HTR-8/SVneo (cell line): ENCODE data around the gene LEPROT.
"Not testable (repeated sequence)": the region's sequence is repeated elsewhere in the genome, so short reads cannot be mapped to it uniquely, and the experiment has no call there.

Source experiments
- DNase-seq: peaks from one replicate; pipeline ENCODE4 v3.0.0; 2011; ENCODE audit warnings: low spot score, mixed read lengths; ENCODE audit not compliant: insufficient read length
- FAIRE-seq: peaks from 2 replicates; lab custom pipeline; 2011; peaks lifted over from hg19 to GRCh38; lab: Jason Lieb, UNC

Gene LEPROT

GRCh38 chr1:65420590-65421350 lies at the start of gene LEPROT, which contains the start of gene LEPR:
Gene LEPROT (plus strand): TSS chr1:65420668. CDS start chr1:65420725, 57 bp downstream.
Gene LEPR (plus strand): TSS chr1:65420668. CDS start chr1:65565566, 144,898 bp downstream.
- FAIRE-seq (no peak), DNase-seq (peak; percentile 67)

DNA sequence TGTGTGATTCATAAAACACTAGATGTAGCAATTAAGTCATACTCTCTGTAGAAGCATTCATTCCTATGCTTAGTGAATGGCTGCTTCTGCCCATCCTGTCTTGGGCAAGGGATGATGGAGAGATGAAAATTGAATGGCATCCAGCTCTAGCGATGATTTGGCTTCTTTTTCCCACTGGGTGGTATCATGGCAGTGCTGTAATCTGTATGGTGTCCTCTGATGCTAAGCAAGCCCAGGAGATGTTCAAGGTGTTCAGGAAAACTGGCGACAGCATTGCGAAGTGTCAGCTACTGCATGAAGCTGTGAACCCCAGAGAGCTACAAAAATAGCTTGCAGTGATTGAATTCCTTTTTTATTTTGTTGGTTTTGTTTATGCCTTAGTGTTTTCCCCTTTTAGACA lies 48.9 kb upstream of the LEPROT start:
- DNase-seq (no peak), FAIRE-seq (no peak)

- no peak for DNase-seq
- no peak for FAIRE-seq
These were observed 47.9 kb upstream of the LEPROT start for GRCh38 chr1:65372557-65372956.

GRCh38 chr1:65377496-65378246 lies 42.8 kb upstream of the LEPROT start:
- FAIRE-seq (no peak), DNase-seq (no peak)

- FAIRE-seq, result no peak
- DNase-seq, result no peak
These were observed 42.1 kb upstream of the LEPROT start for GRCh38 chr1:65378247-65378946.

DNA sequence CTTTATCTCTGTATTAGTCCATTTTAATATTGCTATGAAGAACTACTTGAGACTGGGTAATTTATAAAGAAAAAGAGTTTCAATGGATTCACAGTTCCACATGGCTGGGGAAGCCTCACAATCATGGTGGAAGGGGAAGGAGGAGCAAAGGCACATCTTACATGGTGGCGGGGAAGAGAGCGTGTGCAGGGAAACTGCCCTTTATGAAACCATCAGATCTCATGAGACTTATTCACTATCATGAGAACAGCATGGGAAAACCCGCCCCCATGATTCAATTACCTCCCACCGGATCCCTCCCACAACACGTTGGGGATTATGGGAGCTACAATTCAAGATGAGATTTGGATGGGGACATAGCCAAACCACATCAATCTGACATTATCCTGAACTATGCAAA lies 36.0 kb upstream of the LEPROT start:
- FAIRE-seq, result not testable (repeated sequence)

GRCh38 chr1:65386439-65386838 lies 34.0 kb upstream of the LEPROT start:
- DNase-seq, result no peak
- no peak for FAIRE-seq

More for the DNA sequence above, 36.0 kb upstream of the LEPROT start:
- DNase-seq, result not testable (repeated sequence)

DNA sequence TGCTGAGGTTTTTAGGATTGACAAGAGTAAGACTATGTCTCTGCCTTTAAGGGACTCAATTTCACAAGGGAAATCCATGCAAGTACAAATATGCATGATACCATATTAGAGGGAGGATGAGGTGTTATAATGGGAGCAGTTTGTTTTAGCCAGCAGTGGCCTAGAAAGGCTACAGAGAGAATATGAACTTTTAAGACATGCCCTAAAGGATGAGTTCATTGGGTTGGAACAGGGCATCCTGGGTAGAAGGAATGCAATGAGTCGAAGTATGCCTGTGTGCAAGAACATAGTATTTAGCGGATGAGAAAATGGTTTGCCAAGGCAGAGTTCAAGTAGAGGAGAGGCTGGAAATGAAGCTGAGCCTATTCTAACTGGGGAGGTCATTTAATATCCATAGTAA lies 32.6 kb upstream of the LEPROT start:
- DNase-seq, result no peak
- no peak for FAIRE-seq

- DNase-seq, result no peak
These were observed 31.4 kb upstream of the LEPROT start for GRCh38 chr1:65388908-65389695.

DNA sequence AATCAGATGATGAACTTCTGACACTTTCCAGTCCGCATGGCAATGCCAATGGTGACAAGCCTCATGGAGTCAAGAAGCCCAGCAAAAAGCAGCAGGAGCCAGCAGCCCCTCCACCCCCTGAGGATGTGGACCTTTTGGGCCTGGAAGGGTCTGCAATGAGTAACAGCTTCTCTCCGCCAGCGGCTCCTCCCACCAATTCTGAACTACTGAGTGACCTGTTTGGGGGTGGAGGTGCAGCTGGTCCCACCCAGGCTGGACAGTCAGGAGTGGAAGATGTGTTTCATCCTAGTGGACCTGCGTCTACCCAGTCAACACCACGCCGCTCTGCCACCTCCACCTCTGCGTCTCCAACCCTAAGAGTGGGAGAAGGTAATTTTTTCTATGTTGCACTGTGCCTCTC lies 28.0 kb upstream of the LEPROT start:
- no peak for DNase-seq
- no peak for FAIRE-seq

More at GRCh38 chr1:65388908-65389695, 31.4 kb upstream of the LEPROT start:
- no peak for FAIRE-seq

- FAIRE-seq, result no peak
- DNase-seq, result peak; percentile 38
These were observed 27.1 kb upstream of the LEPROT start for GRCh38 chr1:65393347-65393746.

DNA sequence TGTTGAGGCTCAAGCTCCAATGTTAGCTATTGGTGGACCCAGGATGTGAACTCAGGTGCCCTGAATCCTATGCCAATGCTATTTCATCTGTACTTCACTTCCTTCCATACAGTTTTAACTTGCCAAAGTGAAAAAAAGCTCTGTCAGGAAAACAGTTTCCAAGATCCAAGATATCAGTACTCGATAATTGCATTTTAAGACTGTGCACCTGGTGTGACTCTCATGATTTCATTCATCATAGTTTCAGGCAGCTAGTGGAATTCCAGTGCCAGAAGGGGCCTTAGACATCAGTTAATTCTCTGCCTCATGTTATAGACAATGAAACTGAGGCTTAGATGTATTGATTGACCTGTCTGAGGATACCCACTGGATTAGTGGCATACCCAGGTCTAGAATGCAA lies 26.5 kb upstream of the LEPROT start:
- FAIRE-seq (no peak), DNase-seq (no peak)

GRCh38 chr1:65395887-65396612 lies 24.4 kb upstream of the LEPROT start:
- DNase-seq (no peak), FAIRE-seq (peak; percentile 84)

DNA sequence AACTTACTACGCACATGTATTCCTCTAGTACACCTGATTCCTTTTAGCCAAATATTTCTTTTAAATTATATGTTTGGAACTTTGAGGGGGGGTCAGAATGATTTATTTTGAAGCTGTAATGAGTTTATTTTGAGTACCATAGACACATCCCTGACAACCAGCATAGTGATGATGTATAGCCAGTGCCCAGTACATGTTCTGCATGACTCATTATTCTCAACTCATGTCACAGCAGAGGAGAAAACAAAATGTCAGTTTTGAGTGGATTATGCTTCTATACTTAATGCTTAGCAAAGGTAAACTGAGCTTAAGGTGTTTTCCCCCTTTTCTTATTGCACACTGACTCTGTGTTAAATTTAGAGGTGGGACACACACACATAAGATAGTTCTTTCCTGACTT lies 22.4 kb upstream of the LEPROT start:
- peak; percentile 40 for FAIRE-seq
- DNase-seq, result no peak

DNA sequence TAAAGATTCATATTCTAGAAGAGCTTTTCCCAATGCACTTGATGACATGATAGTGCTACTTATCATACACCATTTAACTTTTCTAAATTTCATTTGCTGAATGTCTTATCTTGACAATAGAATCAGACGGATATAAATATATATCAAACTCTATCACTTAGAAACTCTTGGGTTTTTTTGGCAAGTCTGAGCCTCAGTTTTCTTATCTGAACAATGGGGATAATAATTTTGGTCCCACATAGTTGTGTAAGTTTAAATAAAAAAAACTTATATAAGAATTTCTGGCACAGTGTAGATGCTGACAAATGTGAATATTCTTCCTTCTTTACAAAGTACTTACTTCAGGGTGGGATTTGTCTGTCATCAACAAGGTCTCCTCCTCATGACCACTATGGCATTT lies 21.5 kb upstream of the LEPROT start:
- DNase-seq (no peak), FAIRE-seq (no peak)

- FAIRE-seq, result no peak
- DNase-seq, result no peak
These were observed 18.9 kb upstream of the LEPROT start for GRCh38 chr1:65401612-65402011.

DNA sequence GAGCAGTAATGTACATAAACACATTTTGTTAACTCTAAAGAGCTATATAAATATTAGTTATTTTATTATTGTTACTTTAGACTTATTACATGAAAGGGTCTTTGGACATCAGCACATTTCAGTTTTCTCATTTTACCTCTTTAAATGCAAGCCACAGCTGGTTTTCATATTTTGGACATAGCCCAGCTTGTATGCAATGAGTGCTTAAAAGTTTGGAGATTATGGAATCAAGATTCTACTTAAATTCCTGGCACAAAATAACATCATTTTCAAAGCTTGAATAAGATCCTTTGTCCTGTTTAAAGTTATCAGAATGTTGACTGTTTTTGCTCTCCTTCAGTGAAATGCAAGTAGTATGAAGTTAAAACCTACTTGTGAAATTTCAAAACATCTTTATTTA lies 15.5 kb upstream of the LEPROT start:
- DNase-seq, result no peak
- no peak for FAIRE-seq

DNA sequence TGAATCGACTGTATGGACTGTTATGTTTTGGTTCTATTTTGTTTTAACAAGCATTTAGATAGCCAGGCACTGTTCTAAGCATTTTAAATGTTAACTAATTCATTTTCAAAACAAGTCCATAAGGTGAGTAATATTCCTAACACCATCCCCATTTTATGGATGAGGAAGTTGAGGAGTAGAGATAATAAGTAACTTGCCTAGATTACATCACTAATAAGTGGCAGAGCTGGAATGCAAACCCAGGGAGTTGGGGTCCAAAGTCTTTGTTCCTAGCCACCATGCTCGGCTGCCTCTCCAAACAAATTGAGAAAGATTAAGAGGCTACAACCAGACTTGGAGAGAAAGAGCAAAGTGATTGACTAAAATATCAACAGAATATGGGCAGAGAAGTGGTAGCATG lies 12.6 kb upstream of the LEPROT start:
- no peak for DNase-seq
- no peak for FAIRE-seq

- no peak for DNase-seq
- FAIRE-seq, result no peak
These were observed 11.2 kb upstream of the LEPROT start for GRCh38 chr1:65409314-65409713.
